HG03175 (cell line): Measurements from ENCODE around the gene TUBGCP6.

Source experiments
- ATAC-seq: cut with Tn5 transposase; IDR thresholded peaks from one replicate; pipeline ENCODE4 v1.9.1; 2021; ENCODE audit warnings: mild to moderate bottlenecking, moderate library complexity; ENCODE audit not compliant: unreplicated experiment

The TUBGCP6 gene

DNA sequence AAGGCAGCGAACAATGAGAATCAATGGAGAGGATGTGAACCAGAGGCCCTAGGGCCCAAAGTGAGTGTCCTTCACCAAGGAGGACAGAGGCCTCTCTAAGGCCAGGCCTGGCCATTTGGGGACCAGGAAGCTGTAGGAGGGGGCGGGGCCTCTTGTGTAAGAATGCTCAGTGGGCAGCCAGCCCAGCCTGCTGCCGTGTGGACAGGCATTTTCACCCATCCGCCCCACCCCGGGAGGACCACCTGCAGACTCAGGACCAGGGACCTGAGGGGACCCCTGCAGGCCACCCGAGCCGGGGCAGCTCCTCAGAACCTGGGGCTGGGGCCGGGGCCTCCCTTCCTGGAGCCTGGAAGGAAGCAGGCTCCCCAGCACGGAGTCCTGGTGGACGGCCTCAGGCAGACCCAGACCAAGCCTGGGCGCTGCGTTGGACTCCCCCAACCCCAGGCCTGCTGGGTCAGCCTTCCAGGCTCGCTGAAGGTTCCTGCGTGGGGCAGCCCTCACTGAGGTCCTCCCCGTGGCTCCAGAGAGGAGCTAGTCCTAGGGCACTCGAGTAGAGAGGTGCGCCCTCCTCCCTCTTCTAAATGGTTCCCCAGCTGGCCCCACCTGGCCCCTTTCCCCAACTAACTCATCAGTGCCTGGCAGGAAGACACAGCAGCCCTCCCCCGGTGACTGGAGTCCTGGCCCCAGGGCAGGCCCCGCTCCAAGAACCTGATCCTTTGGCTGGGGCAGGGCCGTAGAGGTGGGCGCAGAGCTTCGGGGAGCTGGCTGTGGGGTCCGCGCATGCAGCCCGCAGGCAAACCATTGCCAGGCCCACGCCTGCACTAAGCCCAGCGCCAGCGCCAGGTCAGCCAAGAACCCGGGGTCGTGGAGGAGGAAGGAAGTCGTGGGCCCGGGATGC is 60.6 kb downstream of the TUBGCP6 start:
- no peak for ATAC-seq

DNA sequence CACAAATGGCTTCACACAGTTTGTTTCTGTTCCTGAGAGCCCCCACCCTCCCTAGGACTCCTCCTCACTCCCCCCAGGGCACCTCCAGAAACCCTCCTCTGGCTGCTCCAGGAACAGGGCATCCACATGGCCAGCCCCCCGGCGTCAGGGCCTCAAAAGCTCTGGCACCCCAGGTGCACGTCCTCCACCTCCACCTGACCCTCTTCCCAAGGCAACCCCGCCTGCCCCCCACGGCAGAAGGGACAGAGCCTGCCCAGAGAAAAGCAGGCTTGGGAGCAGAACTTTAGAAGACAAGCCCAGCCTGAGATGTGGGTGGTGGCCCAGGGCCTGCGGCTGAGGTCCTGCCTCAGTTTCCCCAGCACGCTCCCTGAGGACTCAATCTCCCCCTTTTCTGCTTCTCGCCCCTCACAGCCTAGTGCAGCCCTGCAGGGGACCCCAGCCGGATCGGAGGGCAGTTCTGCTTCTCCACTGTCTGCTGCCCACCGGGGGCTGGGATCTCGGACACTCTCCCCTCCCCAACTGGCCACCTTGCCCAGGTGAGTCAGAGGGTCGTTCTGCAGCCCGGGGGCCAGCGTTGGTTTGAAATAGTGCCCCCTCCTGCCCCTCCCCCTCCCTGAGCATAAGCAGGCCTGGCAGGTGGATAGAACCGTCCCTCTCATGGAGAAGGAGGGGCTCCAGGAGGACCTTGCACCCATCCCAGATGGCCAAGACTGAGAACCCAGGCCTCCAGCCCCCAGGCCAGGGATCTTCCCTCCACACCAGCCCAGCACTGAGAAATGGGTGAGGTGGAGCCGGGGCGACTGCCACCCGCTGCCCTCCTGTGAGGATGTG is 61.5 kb downstream of the TUBGCP6 start:
- ATAC-seq, result no peak

DNA sequence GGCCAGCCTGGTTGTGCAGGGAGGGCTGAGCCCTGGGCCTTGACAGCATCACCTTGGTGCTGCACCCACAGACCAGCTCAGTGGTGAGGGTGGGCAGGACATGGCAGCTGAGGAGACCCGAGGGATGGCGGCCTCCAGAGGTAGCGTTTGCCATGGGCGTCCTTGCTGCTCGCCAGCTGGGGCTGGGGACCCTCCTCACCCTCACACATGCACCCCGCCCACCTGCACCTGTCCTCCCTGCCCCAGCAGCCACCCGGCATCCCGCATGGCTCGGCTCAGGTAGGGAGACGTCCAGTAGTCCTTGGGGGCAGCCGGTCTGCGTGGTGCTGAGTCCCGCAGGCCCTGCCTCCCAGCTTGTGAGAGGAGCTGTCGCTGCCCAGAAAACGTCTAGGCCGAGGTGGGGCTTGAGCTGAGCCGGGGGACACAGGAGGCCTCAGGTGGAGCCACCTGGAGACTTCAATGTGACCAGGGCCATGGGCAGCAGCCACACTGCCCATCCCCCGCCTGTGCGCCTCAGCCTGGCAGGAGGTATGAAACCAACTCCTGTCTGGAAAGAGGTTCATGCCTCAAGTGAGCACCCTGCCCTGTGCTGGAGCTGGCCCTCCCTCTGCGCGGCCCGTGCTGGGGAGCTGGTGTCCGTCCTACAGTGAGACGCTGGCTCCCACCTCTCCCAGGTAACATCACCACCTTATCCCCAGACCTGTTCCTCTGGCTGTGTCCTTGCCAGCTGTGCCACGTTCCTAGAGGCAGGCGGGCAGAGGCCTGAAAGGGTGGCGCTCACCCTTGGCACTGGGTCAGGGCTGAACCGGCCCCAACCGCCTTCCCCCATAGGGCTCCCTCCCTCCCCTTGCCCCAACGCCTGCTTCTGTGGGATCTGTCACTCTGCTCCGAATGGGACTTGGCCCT is 62.4 kb downstream of the TUBGCP6 start:
- ATAC-seq, result no peak

GRCh38 chr22:50180727-50181521 is 63.9 kb downstream of the TUBGCP6 start:
- no peak for ATAC-seq

DNA sequence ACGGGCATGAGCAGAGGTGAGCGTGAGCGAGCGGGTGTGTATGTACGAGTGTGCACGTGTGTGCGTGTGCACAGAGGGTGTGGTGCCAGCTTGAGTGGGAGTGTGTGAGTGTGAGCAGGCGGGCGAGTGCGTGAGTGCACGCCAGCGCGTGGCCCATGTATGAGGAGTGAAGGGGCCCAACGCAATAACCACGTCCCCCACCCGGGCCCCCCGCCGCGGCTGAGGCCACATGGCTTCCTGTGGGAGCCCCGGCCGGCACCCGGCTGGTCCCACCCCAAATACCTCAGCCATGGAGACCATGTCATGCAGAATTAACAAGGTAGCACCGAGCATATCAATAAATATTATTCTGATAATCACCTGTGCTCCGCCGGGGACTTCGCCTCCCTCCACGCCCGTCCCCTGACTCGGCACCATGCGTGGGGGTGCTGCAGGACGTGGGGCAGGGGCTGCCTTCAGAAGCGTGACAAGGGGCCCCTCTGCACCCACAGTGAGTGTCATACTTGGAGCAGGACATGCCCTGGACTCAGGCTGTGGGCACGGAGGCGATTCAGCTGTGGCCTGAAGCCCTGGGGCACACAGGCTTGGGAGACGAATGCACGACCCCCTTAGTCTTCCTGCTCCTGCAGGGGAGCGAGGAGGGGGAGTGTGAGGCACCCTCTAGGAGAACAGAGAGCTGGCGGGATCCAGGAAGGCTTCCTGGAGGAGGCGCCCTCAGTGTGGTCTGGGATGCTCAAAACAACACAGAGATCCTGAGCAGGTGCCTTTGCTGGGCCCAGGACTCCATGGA is 64.7 kb downstream of the TUBGCP6 start:
- ATAC-seq, result no peak

DNA sequence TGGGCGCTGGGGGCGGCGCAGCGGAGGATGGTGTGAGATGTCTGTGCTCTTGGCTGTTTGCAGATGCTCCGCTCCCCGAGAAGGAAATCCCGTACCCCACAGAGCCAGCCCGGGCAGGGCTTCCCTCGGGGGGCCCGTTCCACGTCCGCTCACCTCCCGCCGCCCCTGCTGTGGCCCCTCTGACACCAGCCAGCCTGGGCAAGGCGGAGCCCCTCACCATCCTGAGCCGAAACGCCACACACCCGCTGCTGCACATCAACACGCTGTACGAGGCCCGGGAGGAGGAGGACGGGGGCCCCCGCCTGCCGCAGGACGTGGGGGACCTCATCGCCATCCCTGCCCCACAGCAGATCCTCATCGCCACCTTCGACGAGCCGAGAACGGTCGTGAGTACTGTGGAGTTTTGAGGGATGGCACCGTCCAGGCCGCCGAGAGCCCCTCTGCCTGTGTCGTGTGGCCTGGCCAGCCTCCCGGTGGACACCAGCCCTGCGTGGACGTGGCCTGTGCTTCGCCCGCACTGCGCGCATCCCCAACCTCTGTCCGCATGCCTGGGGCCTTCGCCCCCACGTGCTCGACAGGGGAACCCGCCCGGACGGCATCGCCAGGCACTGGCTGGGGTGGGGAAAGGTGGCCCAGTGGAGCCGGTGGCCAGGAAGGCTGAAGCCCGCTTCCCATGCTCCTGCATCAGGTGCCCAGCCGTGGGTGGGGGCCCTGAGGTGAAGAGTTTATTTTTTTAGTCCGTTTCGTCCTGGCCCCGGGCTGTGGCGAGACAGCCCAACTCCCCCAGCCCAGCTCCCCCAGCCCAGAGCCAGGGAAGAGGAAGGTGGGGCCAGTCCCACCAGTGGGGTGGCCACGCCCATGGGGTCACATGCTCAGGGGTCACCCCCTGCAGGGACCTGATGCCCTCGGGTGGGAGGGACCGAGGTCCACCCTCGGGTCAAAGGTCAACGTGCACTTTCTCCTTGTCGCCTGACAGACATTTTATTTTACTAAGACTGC is 65.7 kb downstream of the TUBGCP6 start:
- no peak for ATAC-seq

GRCh38 chr22:50178471-50178864 is 66.4 kb downstream of the TUBGCP6 start:
- no peak for ATAC-seq

DNA sequence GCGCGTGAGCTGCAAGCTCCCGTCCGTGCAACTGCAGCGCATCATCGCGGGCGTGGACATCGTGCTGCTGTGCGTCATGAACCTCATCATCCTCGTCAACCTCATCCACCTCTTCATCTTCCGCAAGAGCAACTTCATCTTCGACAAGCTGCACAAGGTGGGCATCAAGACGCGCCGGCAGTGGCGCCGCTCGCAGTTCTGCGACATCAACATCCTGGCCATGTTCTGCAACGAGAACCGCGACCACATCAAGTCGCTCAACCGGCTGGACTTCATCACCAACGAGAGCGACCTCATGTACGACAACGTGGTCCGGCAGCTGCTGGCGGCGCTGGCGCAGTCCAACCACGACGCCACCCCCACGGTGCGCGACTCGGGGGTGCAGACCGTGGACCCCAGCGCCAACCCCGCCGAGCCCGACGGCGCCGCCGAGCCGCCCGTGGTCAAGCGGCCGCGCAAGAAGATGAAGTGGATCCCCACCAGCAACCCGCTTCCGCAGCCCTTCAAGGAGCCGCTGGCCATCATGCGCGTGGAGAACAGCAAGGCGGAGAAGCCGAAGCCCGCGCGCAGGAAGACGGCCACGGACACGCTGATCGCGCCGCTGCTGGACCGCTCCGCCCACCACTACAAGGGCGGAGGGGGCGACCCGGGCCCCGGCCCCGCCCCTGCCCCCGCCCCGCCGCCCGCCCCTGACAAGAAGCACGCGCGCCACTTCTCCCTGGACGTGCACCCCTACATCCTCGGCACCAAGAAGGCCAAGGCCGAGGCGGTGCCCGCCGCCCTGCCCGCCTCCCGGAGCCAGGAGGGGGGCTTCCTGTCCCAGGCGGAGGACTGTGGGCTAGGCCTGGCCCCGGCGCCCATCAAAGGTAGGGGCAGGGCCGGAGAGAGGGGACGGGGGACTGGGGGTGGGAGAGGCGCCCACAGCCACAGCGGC is 67.0 kb downstream of the TUBGCP6 start:
- ATAC-seq, result no peak

- ATAC-seq, result no peak
These were observed 67.8 kb downstream of the TUBGCP6 start for GRCh38 chr22:50176850-50177536.

DNA sequence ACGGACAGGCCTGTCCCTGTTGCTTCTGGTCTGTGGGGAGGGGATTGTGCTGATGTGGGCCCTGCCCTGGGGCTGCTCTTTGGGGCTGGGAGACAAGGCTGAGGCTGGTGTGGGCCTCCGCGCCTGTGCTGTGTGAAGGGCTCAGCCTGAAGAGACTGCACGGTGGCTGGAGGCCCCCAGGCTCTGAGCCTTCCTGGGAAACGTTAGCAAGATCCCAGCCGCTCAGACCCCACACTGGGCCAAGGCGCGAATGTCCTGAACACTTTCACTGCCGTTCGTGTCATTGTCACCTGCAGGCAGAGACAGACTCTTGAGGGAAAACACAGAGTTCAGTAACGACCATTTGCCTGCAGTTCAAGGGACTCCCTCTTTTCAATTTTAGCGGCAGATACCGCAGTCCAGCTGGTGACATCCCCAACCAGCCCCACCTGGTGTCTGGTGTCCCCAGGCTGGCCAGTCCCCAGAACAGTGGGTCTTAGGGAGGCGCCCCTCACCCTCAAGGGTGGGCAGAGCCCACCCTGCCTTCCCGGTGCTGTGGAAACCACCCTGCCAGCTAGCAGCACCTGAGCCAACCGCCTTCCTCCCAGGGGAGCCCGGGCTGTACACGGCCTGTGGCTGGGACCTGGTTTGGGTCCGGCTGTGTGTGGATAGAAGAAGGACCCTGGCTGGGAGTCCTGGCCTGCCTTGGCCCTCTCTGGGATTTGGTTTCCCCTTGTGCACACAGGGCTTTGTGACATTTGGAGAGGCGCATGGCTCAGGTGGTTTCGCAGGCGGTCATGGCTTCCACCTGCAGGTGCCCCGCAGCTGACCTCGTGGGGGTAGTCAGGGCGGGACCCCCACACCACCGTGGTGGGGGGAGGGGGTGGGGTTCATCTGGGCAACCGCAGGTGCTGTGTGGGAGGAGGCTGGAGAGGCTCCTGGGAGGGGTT is 68.6 kb downstream of the TUBGCP6 start:
- no peak for ATAC-seq

- no peak for ATAC-seq
These were observed 69.7 kb downstream of the TUBGCP6 start for GRCh38 chr22:50175191-50175461.

GRCh38 chr22:50174382-50175190 is 70.2 kb downstream of the TUBGCP6 start:
- no peak for ATAC-seq

DNA sequence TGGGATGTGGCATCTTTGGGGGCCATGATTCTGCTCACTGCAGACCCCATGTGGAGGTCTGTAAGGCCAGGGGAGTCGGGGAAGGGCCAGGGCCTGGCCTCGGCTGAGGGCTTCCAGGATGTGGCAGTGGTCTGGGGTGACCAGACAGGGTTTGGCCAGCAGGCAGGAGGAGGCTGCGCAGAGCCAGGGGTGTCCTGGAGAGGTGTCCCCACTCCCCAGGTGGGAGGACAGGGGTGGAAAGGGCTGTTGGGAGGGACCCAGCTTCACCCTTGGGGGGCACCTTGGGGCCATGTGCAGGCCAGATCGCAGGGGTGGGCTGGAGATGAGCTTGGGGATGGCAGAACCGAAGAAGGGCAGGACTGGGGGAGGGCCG is 70.9 kb downstream of the TUBGCP6 start:
- ATAC-seq, result no peak

DNA sequence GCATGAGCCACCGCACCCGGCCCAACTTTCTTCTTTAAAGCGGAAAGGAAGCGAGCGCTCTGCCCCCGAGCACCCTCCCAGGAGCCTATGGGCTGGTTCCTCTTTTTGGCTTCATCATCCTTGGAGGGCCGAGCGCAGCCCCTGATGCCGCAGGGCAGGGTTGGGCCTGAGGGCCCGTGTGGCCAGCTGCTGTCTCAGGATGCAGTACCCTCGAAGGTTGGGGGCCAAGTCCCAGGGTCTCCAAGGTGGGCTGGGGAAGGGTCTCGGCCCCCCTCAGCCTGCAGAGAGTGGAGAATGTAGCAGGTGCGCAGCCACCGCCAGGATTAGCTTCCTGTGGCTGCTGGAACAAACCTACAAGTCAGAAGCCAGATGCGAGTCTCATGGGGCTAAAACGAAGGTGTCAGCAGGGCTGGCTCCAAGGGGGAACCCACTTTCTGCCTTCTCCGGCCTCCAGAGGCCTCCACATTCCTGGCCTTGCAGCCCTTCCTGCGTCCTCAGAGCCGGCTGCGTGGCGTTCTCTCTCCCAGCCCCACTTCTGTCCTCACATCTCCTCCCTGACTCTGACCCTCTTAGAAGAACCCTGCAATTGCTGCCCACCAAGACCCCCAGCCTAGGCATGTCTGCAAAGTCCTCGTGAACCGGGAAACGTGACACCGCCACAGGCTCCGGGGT is 71.4 kb downstream of the TUBGCP6 start:
- no peak for ATAC-seq
